BJ (cell line): ENCODE measurements around the gene MAMSTR. TPM values are rescaled to one million over a fixed set of nuclear protein-coding genes. Genes with fewer than 3 reads are reported as not detected.

Source experiments
- CTCF ChIA-PET: fragments of 350-600 bp; formaldehyde crosslinking; extraction: SDS; loops from one replicate; lab custom pipeline; 2021; ENCODE audit warnings: antibody characterized with exemption, inconsistent platforms; lab: Yijun Ruan, JAX
- POLR2A ChIA-PET: fragments of 300-600 bp; sonication (Branson Sonifier 250); formaldehyde crosslinking; extraction: SDS; loops from one replicate; lab custom pipeline; 2021; ENCODE audit warnings: antibody characterized with exemption; lab: Charles Lee
- DNase-seq: peaks from one replicate; pipeline ENCODE4 v3.0.0-alpha.2; 2011; ENCODE audit warnings: low read depth
- H3K27me3 ChIP-seq: 2 replicates; pipeline ENCODE4 v1.6.0; 2011; ENCODE audit warnings: low read length; ENCODE audit not compliant: control insufficient read depth, insufficient read depth
- H3K36me3 ChIP-seq: 2 replicates; pipeline ENCODE4 v1.5.1; 2011; ENCODE audit warnings: low read length; ENCODE audit not compliant: control insufficient read depth, insufficient read depth
- H3K4me3 ChIP-seq: 2 replicates; pipeline ENCODE4 v1.5.1; 2011; ENCODE audit warnings: low read depth, mild to moderate bottlenecking, control low read depth, low read length
- CTCF ChIP-seq: IDR thresholded peaks from 2 replicates; pipeline ENCODE4 v1.5.1; 2011; ENCODE audit warnings: low read depth, mild to moderate bottlenecking, control low read depth, inconsistent platforms, low read length, moderate library complexity; ENCODE audit not compliant: insufficient read depth
- polyA plus RNA-seq: library from polyadenylated mRNA; depleted of rRNA; stranded (reverse); fragments of >200 nt; gene quantifications from 2 replicates; pipeline ENCODE4 v1.2.3, GENCODE V29; 2011

MAMSTR gene
- polyA plus RNA-seq, 1 experiment, result 1.5 TPM

DNA sequence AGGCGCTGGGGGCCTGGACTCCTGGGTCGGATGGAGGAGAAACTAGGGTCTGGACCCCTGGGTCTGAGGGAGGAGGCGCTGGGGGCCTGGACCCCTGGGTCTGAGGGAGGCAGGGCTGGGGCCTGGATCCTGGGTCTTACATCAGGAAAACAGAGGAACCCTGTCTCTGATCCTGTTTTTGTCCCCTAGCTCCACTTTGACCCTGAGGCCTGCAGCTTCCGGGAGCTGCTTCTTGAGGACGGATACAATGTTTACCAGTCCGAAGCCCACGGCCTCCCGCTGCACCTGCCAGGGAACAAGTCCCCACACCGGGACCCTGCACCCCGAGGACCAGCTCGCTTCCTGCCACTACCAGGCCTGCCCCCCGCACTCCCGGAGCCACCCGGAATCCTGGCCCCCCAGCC is 38.2 kb upstream of the MAMSTR start:
- H3K27me3 ChIP-seq, result peaks cover 10% of the 10 kb centered on the region
- no peak for DNase-seq
- ChIA-PET POLR2A (no interaction called here), CTCF (interaction anchor here (0.8 kb wide), 1 partner anchor 85 kb away, joined by 4 read pairs; no protein-coding TSS in a partner anchor)
- no peaks in the 10 kb centered on the region for H3K36me3 ChIP-seq
- H3K4me3 ChIP-seq, result no peak overlapping the region
- no peak for TF ChIP-seq CTCF

GRCh38 chr19:48757089-48757675 is 37.7 kb upstream of the MAMSTR start:
- no peak overlapping the region for H3K4me3 ChIP-seq
- peaks cover 10% of the 10 kb centered on the region for H3K27me3 ChIP-seq
- DNase-seq, result no peak
- H3K36me3 ChIP-seq, result no peaks in the 10 kb centered on the region
- CTCF ChIA-PET, result interaction anchor here (0.8 kb wide), 1 partner anchor 85 kb away, joined by 4 read pairs; no protein-coding TSS in a partner anchor
- TF ChIP-seq CTCF, result no peak
- POLR2A ChIA-PET, result no interaction called here

DNA sequence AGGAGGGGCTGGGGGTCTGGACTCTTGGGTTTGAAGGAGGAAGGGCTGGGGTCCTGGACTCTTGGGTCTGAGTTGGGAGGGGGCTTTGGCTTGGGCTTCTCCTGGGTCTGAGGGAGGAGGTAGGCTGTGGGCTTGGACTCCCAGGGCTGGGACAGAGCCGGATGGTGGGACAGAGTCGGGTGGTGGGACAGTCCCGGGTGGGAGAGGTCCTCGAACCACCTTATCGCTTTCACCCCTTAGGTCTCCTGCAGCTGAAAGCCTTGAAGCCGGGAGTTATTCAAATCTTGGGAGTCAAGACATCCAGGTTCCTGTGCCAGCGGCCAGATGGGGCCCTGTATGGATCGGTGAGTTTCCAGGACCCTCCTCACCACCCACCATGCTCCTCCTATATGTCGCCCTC is 37.2 kb upstream of the MAMSTR start:
- CTCF ChIA-PET, result no interaction called here
- Histone ChIP-seq H3K27me3 (peaks cover 10% of the 10 kb centered on the region), H3K4me3 (no peak overlapping the region), H3K36me3 (no peaks in the 10 kb centered on the region)
- no peak for DNase-seq
- no peak for TF ChIP-seq CTCF
- POLR2A ChIA-PET, result no interaction called here

DNA sequence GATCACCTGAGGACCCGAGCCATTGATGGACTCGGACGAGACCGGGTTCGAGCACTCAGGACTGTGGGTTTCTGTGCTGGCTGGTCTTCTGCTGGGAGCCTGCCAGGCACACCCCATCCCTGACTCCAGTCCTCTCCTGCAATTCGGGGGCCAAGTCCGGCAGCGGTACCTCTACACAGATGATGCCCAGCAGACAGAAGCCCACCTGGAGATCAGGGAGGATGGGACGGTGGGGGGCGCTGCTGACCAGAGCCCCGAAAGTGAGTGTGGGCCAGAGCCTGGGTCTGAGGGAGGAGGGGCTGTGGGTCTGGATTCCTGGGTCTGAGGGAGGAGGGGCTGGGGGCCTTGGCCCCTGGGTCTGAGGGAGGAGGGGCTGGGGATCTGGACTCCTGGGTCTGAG is 36.7 kb upstream of the MAMSTR start:
- Histone ChIP-seq H3K36me3 (no peaks in the 10 kb centered on the region), H3K27me3 (peaks cover 10% of the 10 kb centered on the region), H3K4me3 (no peak overlapping the region)
- CTCF ChIA-PET, result no interaction called here
- no peak for DNase-seq
- POLR2A ChIA-PET, result no interaction called here
- TF ChIP-seq CTCF, result no peak

GRCh38 chr19:48755787-48756186 is 36.3 kb upstream of the MAMSTR start:
- ChIA-PET POLR2A (no interaction called here), CTCF (no interaction called here)
- no peak for TF ChIP-seq CTCF
- DNase-seq, result no peak
- no peaks in the 10 kb centered on the region for H3K36me3 ChIP-seq
- no peak overlapping the region for H3K4me3 ChIP-seq
- H3K27me3 ChIP-seq, result peaks cover 9% of the 10 kb centered on the region
